ENCODE data around the gene SFMBT2.
"Not testable (repeated sequence)": the region's sequence is repeated elsewhere in the genome, so short reads cannot be mapped to it uniquely, and the experiment has no call there.

The SFMBT2 gene

DNA sequence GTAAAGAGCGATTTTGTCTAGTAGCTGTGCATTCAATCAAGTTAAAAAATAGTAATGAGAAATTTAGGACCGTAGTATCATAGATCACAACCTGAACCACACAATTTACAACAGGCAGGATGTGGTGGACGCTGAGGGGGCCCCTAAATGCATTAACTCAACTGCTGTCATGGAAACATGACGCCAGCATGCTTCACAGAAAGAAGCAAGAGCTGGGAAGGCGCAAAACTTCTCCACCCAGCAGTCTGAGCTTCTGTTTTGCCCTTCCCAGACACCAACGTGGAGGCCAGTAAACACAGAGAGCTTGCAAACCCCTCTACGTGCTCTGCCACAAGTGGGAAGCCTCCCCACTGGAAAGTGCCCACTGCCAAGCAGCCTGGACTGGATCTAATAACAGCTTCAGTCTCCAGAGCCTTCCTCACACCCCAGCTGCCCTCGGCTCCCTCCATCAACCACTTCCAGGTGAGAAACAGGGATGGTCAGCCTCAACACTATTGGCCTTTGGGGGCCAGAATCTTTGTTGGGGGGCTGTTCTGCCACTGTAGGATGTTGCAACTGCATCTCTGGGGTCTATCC is 151.8 kb downstream of the SFMBT2 start:
- no peak for DNase-seq

DNA sequence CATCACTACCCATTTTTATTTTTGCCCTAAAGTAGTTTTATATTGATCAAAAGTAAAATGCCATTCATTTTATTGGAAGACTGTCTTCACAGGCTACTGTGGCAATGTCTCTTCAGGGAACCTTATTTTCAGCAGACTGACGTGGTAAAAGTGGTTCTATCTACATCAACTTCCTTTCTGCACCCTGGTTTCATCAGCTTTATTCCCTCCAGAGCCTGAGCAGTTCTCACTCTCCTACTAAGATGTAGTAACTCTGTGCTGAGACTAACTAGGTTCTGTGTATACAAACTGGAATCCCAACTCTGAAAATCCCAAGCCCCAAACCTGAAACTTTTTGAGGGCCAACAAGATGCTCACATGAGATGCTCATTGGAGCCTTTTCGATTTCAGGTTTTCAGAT is 155.3 kb downstream of the SFMBT2 start:
- DNase-seq, result no peak

DNA sequence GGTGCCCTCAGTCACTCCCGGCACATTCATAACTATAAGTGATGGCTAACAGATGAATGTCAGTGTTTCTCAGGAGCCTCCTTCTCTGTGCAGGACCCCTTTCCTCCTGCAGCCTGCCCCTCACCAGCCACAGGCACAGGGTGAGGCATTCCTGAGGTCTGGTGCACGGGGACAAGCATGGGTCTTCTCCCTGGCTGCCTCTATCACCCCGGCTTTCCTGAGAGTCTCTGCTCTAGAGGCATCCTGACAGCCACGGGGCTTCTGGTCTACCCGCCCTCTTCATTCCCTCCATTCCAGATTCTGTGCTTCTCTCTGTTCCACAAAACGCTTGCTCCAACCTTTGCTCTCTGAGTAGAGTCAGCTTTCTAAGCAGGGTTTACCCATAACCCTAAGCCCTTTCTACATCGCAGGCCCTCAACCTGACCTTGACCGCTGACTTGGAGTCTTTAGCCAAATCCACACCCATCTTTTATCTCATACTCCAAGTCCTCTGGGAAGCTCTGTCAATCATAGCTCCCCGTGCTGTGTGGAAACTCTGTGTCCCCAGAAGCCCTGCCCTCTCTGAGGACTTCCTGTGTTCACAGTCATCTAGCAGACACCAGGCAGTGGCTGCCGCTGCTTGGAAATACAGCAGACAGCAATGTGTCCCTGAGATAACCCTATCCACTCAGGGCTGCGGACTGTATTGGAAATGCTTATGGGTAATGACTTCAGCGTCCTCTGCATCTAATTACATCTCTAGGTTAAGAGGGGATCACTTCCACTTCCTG is 159.0 kb downstream of the SFMBT2 start:
- DNase-seq, result no peak

DNA sequence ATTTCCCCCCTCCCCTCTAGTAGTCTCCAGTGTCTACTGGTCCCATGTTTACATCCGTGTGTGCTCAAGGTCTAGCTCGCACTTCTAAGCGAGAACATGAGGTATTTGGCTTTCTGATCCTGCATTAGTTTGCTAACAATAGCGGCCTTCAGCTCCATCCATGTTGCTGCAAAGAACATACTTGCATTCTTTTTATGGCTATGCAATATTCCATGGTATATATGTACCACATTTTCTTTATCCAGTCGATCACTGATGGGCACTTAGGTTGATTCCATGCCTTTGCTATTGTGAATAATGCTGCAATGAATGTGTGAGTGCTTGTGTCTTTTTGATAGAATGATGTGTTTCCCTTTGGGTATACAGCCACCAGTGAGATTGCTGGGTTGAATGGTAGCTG is 160.6 kb downstream of the SFMBT2 start:
- DNase-seq, result no peak

DNA sequence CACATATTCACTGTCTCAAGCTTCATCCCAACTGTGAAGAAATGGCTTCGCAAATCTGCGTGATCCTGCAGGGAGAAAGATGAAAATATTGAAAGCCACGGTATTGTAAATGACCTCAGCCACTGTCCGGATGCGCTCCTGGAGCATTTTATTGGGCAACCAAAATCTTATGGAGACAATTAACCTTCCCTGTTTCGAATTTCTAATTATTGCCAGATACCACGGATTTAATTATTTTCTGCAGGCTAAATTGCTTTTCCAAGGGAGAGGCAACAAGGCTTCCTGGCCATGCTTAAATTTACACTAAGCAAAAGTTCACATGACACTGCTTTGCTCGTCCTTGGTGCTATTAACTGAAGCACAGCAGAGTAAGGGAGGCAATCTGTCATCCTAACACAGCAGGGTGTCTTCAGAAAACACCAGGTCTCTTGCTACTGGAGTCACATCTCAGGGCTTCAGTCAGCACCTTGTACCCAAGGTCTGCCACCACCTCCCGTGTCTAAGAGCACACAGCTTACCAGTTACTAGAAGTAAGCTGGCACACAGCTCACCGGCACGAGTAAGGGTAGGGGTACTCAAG is 162.2 kb downstream of the SFMBT2 start:
- no peak for DNase-seq

DNA sequence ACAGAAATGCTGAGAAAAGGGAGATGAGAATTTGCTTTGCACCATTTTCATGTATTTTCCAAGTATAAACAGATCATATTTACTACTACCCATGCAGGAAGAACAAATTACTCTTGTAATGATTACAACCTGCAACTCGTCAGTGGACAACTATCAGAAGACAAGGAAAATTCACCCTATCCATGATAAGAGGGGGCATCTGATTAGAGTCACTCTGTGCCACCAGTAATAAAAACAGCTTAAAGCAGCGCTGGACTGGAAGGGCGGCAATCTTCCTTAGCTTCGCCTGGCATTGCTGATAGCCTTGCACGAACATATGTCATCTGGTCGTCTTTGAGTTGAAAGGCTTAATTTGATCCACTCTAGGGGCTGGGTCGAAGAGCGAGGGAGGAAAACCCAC is 162.7 kb downstream of the SFMBT2 start:
- no peak for DNase-seq

DNA sequence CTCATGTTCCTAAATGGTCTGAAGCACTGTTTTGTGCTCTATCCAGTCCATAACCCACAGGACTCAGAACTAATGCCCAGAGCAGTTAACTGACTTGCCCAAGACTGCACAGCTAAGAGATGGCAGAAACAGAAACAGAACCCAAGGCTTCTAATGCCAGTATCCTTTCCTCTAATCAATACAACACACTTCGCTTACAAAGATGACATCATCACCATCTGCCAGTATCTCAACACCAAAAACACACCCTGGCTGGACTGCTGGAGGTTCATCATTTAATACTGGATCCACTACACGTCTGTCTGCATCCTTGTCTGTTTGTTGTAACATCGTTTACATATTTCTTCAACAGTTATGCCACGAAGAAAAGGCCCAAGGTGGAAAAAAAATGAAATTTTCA is 165.3 kb downstream of the SFMBT2 start:
- DNase-seq, result no peak

DNA sequence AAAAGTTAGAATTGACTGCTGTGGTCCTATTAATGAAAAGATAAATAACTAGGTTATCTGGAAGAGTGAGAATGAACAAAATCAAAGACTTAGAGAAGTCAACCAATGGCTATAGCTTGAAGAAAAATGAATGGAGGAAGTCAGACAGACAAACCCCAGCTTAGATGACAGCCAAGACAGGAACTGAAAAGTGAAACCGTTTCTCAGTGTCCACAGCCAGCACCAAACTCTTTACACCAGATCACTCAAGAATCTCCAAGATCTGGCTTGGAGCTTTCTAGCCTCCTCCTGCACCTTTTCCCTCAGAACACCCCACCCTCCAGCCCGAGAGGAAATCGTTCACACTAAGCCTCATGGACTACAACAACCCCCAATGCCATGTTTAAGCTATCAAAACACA is 167.0 kb downstream of the SFMBT2 start:
- no peak for DNase-seq

DNA sequence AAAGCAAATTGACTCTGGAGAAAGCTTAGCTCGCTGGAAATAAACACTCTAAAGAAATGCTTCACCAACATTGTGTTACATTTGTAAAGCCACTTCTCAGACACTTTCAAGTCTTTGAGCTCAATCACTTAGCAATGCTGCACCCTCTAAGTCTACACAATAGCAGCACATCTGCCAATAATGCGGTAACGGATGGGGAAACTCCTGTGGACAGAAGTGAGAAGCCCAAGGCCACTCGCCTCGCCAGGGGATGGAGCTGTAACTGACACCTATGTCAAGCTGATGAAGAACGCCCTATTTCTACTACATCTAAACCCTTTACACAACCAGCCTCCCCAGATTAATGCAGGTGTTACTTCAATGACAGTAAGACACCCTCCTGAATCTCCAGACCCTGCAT is 167.7 kb downstream of the SFMBT2 start:
- DNase-seq, result no peak

DNA sequence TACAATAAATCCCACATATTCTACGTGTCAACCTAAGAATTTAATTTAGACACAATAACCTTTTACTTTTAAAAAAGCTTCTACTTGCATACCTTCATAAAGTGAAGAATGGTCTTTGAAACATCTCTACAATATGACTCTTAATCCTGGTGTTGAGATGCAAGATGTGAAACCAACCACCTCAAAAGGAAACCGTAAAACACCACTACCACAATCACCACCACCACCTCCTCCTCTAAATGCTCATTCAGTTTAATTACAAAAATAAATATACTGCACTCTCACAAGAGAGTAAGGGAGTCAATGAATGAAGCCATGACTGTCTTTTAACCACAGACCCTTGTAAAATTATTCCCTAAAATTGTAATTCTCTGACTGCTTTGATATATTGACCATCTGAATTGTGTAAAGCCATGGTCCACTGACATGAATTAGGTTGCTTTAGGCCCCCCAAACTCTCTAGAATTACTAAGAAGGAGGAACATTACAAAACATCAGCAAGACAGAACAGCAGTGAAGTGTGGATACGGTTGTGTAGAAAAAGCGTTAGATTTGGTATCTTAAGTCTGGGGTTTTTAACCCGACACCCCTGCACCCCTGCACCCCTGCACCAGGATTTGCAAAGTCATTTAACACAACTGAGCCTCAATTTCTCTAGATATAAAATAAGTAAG is 171.4 kb downstream of the SFMBT2 start:
- no peak for DNase-seq

DNA sequence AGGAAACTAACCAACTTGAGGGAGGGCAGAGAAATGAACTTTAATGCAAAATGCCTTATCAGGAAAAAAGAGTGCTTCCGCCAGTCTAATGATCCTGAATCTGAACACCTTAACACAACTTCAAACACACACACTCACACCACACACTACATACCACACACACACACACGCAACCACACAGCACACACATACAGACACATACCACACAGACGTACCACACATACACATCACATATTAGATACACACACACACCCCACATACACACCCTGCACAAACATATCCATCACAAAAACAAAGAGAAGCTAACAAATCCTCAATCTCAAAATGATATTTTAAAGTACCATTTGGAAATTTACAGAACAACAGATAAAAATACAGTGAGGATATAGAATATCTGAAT is 175.5 kb downstream of the SFMBT2 start:
- no peak for DNase-seq

DNA sequence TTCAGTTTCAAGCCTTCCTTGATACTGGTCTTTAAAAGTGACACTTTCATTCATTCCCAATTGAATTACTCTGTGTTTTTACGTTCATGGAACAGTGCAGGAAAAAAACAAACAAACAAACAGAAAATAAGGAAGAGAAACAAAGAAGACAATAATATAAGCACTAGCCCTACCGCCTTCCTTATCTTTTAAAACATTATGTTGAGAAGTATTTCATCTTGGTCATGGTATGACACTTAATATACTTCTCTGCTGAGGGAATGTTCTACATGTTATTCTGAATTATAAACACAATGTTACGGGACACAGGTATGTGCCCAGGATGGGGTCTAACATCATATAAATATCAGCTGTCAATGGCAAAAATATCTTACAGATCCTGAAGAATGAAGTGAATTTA is 176.7 kb downstream of the SFMBT2 start:
- no peak for DNase-seq

DNA sequence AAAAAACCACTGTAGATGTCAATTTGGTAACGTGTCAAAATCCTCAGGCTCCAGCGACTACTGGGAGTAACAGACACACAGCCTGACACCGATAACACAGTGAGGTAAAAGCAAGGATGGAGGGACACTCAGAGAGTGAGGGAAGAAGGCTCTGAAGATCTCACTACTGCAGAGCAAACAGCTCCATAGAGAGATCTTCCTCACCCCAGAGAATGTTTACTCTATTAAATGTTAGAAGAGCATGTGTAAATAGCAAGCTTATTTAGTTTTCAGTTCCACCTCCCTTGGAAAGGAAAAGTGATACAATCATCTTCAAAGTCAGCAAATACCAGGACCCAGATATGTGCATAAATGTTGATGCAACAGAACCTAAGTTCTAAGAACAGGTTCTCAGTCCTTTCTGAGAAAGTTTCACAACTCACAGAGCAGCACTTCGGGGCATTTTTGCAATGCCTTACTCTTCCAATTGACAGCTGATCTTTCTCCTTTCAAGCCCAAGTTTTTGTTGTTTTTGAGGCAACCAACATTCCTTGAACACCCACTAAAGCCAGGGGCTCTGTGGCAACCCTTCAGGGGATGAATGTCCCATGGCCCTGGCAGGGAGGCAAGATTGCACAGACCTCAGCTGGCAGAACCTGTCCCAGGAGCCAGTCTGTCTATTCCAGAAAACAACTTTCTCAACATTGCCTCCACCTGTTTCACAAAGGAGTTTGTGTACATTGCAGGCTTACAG is 177.4 kb downstream of the SFMBT2 start:
- DNase-seq, result no peak

DNA sequence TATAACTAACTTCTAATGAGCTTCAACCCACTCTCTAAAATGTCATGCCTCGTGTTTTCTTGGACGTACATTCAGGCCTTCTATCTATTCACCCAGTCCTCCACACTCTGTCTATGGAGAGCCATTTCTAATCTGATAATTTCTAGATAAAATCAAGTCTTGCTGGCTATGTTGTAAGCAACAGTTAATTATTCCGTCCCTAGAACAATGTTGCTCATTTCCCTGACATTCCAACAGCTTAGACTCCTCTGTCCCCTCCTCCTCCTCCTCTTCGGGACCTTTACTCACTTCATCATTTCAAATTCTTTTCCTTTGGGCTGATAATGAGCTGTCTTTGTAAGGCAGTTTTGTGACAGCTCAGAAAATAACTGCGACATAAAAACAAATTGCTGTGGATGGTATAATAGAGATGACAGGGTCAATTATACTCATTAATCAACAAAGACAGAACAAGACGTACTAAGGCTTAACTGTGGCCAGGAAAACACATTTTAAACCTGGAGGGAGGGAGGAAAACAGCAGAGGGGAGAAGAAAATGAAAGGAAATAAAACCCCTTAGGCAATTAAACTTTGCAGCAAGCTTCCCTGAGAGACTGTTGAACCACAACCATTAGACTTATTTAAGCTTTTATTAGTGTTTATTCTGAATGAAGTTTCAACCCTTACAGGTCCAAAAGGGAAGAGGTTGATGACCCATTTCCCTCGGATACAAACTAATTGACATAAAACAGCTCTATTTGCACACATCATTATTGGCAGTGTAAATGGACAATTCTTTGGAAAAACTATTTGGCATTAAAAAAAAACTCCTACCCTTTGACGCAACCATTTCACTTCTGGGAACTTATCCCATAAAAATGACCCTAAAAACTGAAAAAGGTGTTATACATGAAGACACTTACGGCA is 179.1 kb downstream of the SFMBT2 start:
- no peak for DNase-seq

DNA sequence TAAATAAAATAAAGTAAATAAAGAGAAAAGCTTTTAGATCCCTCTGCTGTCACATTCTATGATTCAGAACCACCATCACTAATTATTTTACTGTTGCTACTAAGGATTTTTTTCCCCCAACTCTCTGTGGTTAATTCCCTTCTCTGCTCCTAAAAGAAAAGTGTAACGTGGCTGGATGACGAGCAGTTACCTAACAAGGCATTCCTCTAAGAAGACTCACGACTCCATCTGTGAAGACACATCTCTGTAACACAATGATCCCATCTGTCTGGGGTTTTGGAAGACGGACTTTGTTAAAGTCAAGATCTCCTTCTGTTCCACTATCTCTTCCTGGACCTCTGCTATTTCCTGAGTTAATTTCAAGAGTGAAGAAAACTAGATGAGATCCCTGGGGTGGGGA is 179.9 kb downstream of the SFMBT2 start:
- DNase-seq, result no peak

DNA sequence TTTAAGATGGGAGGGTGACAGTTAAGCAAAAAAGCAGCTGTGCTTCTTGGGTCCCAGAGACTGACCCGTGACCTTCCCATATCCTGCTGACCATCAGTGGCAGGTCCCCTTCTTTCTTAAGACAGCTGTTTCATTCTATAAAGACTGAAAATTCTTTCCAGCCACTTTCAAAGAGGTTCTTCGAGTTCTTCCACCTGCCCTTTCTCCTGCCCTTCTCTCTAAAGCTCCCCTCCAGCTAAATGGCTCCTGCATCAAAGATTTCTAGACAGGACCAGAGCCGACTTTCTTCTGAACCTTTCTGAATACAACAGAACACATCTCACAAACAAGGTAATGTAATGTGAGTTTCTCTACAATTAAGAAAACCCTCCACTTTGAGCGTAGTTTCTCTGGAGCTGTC is 180.8 kb downstream of the SFMBT2 start:
- DNase-seq, result no peak

DNA sequence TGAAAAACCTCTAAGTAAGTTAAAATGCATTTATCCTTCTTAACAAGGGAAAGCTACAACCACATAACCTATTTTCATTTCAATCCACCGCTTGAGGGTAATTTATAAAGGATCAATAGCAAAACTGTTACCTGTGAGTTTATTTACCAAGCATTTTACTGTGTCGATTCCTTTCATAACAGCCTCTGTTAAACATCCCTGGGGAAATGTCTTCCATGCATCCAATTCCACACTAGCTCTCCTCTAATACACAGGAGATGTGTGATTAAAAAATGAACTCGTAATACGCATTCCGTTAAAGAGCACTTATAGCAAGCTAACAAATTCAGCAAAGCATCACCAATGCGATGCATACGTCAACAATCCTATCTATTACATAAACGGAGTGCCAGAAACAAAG is 185.7 kb downstream of the SFMBT2 start:
- DNase-seq, result no peak

DNA sequence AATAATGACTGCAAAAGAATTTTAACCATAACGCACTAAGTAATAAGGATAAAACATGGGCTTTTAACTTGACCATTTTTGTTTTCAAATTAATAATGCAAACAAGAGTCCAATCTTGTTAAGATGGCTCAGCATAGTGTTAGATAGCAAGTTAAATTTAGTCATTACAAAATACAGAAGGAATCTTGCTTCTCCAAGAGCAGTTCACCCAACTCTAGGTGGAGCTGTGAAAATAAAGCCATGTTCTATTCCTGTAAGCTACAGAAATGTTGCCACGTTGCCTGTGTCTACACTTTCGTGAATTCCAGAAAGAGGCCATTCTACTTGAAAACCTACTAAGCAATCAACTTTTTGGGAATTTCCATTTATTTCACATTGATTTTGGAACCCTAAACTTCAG is 191.9 kb downstream of the SFMBT2 start:
- no peak for DNase-seq

DNA sequence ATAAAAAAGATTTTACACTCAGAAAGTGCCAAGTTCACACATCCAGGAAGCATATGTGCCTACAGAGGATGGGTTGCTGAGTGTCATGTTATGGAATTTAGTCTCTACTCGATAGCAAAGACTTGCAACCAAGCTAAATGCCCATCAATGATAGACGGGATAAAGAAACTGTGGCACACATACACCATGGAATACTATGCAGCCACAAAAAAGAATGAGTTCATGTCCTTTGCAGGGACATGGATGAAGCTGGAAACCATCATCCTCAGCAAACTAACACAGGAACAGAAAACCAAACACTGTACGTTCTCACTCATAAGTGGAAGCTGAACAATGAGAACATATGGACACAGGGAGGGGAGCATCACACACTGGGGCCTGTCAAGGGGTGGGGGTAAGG is 198.1 kb downstream of the SFMBT2 start:
- not testable (repeated sequence) for DNase-seq

DNA sequence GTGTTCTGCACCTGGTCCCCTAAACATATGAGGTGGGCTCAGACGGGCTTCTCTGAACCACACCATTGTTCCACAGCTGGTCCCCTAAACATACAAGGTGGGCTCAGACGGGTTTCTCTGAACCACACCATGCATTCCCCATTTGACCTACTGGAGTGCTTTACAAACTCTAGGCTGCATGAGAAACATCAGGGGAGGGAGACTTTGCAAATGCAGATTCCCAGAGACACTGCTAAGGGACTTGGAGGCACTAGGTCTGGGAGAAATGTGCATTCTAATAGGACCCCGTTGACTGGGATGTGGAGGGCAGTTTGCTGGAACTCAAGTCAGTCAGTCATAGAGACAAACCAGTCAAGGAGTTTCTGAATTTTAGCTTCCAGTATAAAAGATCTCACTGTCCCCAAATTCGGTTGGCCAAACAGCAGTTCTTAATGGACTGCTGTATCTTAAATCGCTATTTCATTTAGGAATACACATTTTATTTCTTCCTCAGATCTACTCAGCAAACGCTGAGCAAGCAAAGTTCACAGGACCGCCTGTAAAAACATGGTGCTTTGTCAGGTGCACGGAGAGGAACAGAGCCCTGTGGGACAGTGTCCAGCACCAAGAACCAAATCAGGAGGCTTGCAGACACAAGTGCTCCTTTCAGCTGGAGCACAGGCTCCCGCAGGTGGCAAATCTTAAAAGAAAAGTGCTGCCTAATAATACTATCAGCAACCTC is 198.8 kb downstream of the SFMBT2 start:
- no peak for DNase-seq

DNA sequence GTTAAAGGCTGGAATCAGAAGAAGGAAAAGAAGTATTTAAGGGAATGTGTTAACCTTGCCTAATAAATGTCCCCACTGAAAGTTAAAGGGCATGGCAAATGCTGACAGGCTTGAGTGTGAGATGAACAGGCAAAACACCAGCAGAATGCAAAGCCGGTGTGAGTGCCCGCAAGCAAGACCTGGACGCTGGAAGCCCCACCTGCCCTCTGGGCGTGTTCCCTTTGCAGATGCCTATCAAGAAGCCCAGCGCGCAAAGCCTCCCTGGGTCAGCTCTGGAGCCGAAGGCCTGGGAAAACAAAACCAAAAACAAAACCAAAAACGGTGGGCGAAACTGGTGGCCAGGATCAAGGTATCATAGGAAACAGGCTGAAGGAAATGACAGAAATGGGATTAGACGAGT is 200.3 kb downstream of the SFMBT2 start:
- DNase-seq, result no peak

DNA sequence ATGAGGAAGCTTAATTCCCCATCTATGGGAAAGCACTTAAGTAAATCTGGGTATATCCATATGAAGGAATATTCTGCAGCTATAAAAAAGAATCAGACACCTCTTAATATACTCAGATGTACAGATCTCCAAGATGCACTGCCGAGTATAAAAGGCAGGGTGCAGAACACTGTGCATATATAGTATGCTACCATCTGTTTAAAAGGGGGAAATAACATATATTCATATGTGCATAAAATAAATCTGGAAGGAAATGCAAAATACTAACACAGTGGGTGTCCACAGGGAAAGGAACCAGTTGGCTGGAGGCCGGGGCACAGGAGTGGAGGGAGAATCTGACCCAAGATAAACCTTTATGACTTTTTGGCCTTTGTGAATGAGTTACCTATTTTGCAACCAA is 201.4 kb downstream of the SFMBT2 start:
- DNase-seq, result no peak

All from NCI-H526 (cell line).